K562 (cell line): Measurements from ENCODE around the gene ZNF652. TPM values are rescaled to one million over a fixed set of nuclear protein-coding genes. Genes with fewer than 3 reads are reported as not detected.

Experiments used
- KLF16 ChIP-seq: IDR thresholded peaks from 2 replicates; pipeline ENCODE4 v1.6.1; 2016; ENCODE audit warnings: antibody characterized with exemption
- POU5F1 ChIP-seq: fragments of 150-350 bp; IDR thresholded peaks from 2 replicates; pipeline ENCODE4 v1.6.1; 2014; ENCODE audit warnings: borderline replicate concordance, low read length, low read depth, mild to moderate bottlenecking; ENCODE audit not compliant: partially characterized antibody
- polyA plus RNA-seq, 8 experiments: library from polyadenylated mRNA; depleted of rRNA in 4 of 8; stranded (reverse) in 5 of 8; unstranded in 3 of 8; fragments of >200 nt; fragmentation: Nextera tagmentation in 2 of 8; fragmentation: Illumina TruSeq in 1 of 8; extraction: Ambion mirVana in 2 of 8; extraction: Trizol in 1 of 8; gene quantifications; 2 replicates each; pipeline versions ENCODE4 v1.2.1 to v1.2.3, GENCODE V29; 2011 to 2014; ENCODE audit warnings: inconsistent platforms in 1 of 8, missing spikeins in 1 of 8
- total RNA-seq, 7 experiments: library from RNA; depleted of rRNA in 6 of 7; stranded (reverse); fragments of >200 nt in 6 of 7; fragmentation: Illumina TruSeq in 2 of 7; extraction: Trizol in 2 of 7; gene quantifications; 2 replicates each; pipeline versions ENCODE4 v1.2.1 to v1.2.3, GENCODE V29; 2011 to 2021; ENCODE audit warnings: low replicate concordance in 1 of 7
- TF ChIP-seq, protein P1 (sequence below): fragments of 450-650 bp; IDR thresholded peaks from 2 replicates; pipeline ENCODE4 v1.6.1; 2016; ENCODE audit warnings: mild to moderate bottlenecking, moderate library complexity
- TF ChIP-seq, protein P2 (sequence below): fragments of 250-450 bp; sonication (Bioruptor Pico); IDR thresholded peaks from 2 replicates; pipeline ENCODE4 v1.8.0; 2022; ENCODE audit warnings: inconsistent platforms, mild to moderate bottlenecking, moderate library complexity, borderline replicate concordance
- TF ChIP-seq, protein P3 (sequence below): fragments of 200-800 bp; sonication (Bioruptor generic); IDR thresholded peaks from 2 replicates; pipeline ENCODE4 v1.6.1; 2016; ENCODE audit warnings: missing genetic modification characterization, missing compliant biosample characterization
- TF ChIP-seq, protein P4 (sequence below): sonication (generic); formaldehyde crosslinking; IDR thresholded peaks from 2 replicates; pipeline ENCODE4 v1.8.0; 2023; ENCODE audit warnings: mild to moderate bottlenecking, missing genetic modification reagents

Gene ZNF652
- total and polyA plus RNA-seq, 9 of the 15 experiments (the other 6 are each of a cell fraction or from before 2014, with no cell fraction given), result 5.1 to 15.5 (median 7.8) TPM

DNA sequence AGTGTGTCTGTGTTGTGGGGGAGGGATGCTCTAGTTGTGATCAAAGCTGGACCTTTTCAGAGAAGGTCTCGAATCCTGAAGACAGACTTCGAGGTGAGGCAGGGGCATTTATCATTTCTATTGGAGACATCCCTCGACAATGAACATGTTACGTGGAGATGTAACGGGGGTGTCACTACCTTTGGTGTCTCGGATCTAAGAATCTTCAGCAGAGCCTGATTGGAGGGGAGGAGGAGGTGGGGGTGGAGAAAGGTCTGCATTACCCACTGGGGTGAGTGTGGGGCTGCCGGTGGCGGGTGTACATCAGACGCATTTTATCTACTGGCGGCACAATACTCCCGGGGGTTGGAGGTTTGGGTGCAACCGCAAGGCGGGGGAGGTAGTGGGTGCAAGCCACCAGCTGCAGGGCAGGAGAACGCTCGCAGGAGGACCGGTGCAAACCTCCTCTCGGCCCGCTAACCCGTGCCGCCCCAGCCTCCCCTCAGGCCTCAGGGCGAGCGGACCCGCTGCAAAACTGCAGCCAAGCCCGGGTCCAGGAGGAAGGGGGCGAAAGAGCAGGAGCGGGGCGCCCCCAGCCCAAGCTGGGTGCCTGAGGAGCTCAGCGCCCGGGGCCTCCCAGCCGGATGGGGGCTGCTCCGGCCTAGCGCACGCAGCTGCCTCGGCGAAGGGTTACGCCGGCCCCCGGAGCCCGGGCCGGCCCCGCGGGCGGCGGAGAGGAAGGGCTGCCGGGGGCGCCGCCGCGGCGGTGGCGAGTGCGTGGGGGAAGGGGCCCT lies 735 bp downstream of the ZNF652 start (continued):
- TF ChIP-seq, protein P1, sequence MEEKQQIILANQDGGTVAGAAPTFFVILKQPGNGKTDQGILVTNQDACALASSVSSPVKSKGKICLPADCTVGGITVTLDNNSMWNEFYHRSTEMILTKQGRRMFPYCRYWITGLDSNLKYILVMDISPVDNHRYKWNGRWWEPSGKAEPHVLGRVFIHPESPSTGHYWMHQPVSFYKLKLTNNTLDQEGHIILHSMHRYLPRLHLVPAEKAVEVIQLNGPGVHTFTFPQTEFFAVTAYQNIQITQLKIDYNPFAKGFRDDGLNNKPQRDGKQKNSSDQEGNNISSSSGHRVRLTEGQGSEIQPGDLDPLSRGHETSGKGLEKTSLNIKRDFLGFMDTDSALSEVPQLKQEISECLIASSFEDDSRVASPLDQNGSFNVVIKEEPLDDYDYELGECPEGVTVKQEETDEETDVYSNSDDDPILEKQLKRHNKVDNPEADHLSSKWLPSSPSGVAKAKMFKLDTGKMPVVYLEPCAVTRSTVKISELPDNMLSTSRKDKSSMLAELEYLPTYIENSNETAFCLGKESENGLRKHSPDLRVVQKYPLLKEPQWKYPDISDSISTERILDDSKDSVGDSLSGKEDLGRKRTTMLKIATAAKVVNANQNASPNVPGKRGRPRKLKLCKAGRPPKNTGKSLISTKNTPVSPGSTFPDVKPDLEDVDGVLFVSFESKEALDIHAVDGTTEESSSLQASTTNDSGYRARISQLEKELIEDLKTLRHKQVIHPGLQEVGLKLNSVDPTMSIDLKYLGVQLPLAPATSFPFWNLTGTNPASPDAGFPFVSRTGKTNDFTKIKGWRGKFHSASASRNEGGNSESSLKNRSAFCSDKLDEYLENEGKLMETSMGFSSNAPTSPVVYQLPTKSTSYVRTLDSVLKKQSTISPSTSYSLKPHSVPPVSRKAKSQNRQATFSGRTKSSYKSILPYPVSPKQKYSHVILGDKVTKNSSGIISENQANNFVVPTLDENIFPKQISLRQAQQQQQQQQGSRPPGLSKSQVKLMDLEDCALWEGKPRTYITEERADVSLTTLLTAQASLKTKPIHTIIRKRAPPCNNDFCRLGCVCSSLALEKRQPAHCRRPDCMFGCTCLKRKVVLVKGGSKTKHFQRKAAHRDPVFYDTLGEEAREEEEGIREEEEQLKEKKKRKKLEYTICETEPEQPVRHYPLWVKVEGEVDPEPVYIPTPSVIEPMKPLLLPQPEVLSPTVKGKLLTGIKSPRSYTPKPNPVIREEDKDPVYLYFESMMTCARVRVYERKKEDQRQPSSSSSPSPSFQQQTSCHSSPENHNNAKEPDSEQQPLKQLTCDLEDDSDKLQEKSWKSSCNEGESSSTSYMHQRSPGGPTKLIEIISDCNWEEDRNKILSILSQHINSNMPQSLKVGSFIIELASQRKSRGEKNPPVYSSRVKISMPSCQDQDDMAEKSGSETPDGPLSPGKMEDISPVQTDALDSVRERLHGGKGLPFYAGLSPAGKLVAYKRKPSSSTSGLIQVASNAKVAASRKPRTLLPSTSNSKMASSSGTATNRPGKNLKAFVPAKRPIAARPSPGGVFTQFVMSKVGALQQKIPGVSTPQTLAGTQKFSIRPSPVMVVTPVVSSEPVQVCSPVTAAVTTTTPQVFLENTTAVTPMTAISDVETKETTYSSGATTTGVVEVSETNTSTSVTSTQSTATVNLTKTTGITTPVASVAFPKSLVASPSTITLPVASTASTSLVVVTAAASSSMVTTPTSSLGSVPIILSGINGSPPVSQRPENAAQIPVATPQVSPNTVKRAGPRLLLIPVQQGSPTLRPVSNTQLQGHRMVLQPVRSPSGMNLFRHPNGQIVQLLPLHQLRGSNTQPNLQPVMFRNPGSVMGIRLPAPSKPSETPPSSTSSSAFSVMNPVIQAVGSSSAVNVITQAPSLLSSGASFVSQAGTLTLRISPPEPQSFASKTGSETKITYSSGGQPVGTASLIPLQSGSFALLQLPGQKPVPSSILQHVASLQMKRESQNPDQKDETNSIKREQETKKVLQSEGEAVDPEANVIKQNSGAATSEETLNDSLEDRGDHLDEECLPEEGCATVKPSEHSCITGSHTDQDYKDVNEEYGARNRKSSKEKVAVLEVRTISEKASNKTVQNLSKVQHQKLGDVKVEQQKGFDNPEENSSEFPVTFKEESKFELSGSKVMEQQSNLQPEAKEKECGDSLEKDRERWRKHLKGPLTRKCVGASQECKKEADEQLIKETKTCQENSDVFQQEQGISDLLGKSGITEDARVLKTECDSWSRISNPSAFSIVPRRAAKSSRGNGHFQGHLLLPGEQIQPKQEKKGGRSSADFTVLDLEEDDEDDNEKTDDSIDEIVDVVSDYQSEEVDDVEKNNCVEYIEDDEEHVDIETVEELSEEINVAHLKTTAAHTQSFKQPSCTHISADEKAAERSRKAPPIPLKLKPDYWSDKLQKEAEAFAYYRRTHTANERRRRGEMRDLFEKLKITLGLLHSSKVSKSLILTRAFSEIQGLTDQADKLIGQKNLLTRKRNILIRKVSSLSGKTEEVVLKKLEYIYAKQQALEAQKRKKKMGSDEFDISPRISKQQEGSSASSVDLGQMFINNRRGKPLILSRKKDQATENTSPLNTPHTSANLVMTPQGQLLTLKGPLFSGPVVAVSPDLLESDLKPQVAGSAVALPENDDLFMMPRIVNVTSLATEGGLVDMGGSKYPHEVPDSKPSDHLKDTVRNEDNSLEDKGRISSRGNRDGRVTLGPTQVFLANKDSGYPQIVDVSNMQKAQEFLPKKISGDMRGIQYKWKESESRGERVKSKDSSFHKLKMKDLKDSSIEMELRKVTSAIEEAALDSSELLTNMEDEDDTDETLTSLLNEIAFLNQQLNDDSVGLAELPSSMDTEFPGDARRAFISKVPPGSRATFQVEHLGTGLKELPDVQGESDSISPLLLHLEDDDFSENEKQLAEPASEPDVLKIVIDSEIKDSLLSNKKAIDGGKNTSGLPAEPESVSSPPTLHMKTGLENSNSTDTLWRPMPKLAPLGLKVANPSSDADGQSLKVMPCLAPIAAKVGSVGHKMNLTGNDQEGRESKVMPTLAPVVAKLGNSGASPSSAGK, result no peak
- TF ChIP-seq KLF16 (peak; percentile 76), POU5F1 (no peak)
- TF ChIP-seq, protein P2, sequence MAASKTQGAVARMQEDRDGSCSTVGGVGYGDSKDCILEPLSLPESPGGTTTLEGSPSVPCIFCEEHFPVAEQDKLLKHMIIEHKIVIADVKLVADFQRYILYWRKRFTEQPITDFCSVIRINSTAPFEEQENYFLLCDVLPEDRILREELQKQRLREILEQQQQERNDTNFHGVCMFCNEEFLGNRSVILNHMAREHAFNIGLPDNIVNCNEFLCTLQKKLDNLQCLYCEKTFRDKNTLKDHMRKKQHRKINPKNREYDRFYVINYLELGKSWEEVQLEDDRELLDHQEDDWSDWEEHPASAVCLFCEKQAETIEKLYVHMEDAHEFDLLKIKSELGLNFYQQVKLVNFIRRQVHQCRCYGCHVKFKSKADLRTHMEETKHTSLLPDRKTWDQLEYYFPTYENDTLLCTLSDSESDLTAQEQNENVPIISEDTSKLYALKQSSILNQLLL, result no peak
- TF ChIP-seq, protein P3, sequence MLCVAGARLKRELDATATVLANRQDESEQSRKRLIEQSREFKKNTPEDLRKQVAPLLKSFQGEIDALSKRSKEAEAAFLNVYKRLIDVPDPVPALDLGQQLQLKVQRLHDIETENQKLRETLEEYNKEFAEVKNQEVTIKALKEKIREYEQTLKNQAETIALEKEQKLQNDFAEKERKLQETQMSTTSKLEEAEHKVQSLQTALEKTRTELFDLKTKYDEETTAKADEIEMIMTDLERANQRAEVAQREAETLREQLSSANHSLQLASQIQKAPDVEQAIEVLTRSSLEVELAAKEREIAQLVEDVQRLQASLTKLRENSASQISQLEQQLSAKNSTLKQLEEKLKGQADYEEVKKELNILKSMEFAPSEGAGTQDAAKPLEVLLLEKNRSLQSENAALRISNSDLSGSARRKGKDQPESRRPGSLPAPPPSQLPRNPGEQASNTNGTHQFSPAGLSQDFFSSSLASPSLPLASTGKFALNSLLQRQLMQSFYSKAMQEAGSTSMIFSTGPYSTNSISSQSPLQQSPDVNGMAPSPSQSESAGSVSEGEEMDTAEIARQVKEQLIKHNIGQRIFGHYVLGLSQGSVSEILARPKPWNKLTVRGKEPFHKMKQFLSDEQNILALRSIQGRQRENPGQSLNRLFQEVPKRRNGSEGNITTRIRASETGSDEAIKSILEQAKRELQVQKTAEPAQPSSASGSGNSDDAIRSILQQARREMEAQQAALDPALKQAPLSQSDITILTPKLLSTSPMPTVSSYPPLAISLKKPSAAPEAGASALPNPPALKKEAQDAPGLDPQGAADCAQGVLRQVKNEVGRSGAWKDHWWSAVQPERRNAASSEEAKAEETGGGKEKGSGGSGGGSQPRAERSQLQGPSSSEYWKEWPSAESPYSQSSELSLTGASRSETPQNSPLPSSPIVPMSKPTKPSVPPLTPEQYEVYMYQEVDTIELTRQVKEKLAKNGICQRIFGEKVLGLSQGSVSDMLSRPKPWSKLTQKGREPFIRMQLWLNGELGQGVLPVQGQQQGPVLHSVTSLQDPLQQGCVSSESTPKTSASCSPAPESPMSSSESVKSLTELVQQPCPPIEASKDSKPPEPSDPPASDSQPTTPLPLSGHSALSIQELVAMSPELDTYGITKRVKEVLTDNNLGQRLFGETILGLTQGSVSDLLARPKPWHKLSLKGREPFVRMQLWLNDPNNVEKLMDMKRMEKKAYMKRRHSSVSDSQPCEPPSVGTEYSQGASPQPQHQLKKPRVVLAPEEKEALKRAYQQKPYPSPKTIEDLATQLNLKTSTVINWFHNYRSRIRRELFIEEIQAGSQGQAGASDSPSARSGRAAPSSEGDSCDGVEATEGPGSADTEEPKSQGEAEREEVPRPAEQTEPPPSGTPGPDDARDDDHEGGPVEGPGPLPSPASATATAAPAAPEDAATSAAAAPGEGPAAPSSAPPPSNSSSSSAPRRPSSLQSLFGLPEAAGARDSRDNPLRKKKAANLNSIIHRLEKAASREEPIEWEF (CRISPR knock-in tag), result no peak
- TF ChIP-seq, protein P4, sequence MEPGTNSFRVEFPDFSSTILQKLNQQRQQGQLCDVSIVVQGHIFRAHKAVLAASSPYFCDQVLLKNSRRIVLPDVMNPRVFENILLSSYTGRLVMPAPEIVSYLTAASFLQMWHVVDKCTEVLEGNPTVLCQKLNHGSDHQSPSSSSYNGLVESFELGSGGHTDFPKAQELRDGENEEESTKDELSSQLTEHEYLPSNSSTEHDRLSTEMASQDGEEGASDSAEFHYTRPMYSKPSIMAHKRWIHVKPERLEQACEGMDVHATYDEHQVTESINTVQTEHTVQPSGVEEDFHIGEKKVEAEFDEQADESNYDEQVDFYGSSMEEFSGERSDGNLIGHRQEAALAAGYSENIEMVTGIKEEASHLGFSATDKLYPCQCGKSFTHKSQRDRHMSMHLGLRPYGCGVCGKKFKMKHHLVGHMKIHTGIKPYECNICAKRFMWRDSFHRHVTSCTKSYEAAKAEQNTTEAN, result no peak
